Breast epithelium (tissue), 3 donors: ENCODE measurements around the gene RPP25.

Experiments used
- CTCF ChIP-seq, 3 donors: fragments of 450-650 bp; IDR thresholded peaks; one replicate each; pipeline ENCODE4 v1.5.1; 2016 to 2017; ENCODE audit warnings: antibody characterized with exemption in 3 of 3, mild to moderate bottlenecking in 3 of 3, moderate library complexity in 3 of 3
- POLR2A ChIP-seq: fragments of 450-650 bp; IDR thresholded peaks from one replicate; pipeline ENCODE4 v1.6.1; 2016; ENCODE audit warnings: antibody characterized with exemption, mild to moderate bottlenecking, moderate library complexity
- POLR2AphosphoS5 ChIP-seq, 3 donors: sonication (generic); formaldehyde crosslinking; IDR thresholded peaks; one replicate each; pipeline ENCODE4 v1.6.1; 2017; ENCODE audit warnings: antibody characterized with exemption in 3 of 3

- no peak for TF ChIP-seq POLR2A
- TF ChIP-seq CTCF (IDR thresholded peaks at IDR 0.05), result no peak
- no peak for TF ChIP-seq POLR2AphosphoS5 (IDR thresholded peaks at IDR 0.05)
Measured at GRCh38 chr15:74937272-74937589, 19.3 kb downstream of the RPP25 start.
